GM18873 (cell line): Measurements from ENCODE around the gene GPR139.

Experiments
- ATAC-seq: cut with Tn5 transposase; IDR thresholded peaks from one replicate; pipeline ENCODE4 v1.9.1; 2021; ENCODE audit warnings: mild to moderate bottlenecking, moderate library complexity, moderate number of reproducible peaks; ENCODE audit not compliant: unreplicated experiment, low FRiP score

GPR139 gene

GRCh38 chr16:19991614-19992013 lies 82.1 kb downstream of the GPR139 start:
- no peak for ATAC-seq

GRCh38 chr16:19984135-19984534 lies 89.6 kb downstream of the GPR139 start:
- ATAC-seq, result no peak
